Measurements from ENCODE around the gene ZNF79.

ZNF79 gene

DNA sequence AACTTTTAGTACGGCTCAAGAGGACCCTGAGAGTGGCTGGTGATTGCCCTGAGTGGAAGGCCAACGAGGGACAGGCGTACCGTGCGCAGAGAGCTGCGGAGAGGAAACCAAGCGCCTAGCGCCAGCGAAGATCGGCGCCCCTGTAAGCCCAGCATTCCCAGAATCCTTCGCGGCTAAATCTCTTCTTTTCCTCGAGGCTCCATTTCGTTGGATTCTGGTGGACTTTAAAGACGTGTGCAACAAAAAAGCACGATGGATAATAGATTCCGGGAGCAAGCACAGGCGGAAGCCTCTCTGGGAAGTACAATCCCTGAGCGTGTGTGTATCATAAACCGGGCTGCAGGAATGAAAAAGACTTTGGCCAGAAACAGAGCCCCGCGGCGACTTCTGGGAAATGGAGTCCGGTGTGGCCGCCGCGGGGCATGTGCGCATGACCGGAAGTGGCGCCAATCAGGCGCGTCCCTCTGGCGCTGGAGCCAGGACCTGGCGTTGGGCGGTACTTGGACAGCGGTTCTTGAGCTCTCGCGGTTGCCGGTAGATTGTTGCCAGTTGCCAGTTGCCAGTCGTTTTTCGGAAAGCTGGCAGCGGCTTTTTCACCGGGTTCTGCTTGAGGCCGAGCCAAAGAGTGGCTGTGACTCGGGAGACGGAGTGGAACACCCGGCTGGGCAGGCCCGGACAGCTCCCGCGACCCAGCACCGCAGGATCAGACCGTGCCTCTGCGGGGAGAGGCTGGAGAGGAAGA, at the start of gene ZNF79:
Gene ZNF79 (plus strand): TSS at position 449 of the 742 bp plus-strand sequence. CDS start 406 bp downstream, outside the sequence.
- peak; percentile 87 to 92 for DNase-seq

DNA sequence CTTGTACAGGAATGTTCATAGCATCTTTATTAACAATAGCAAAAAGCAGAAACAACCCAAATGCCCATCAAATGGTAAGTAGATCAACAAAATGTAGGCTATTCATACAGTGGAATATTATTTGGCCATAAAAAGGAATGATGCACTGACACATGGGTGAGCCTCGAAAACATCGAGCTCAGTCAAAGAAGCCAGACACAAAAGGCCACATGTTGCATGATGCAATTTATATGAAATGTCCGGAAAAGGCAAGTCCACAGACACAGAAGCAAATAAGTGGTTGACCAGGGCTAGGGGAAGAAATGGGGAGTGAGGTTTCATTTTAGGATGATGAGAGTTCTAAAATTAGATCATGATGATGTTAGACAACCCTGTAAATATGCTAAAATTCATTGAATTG, 43.7 kb upstream of the ZNF79 start:
- DNase-seq = no peak

DNA sequence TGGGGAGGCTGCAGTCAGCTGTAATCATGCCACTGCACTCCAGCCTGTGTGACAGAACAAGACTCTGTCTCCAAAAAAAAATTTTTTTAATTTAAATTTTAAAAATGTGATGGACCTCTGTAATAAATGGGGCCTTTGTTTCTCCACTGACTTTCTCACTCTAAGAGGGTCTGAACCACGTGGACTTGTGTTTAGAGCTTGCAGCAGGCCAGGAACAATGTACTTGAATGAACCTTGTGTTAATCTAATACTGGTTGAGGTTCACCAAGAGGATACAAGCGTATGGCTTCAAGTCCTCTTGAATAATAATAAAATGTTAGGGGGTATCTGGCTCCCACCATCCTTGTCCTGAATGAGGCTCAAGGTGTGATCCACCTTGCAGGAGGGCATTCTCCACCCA, 41.6 kb upstream of the ZNF79 start:
- no peak for DNase-seq

DNA sequence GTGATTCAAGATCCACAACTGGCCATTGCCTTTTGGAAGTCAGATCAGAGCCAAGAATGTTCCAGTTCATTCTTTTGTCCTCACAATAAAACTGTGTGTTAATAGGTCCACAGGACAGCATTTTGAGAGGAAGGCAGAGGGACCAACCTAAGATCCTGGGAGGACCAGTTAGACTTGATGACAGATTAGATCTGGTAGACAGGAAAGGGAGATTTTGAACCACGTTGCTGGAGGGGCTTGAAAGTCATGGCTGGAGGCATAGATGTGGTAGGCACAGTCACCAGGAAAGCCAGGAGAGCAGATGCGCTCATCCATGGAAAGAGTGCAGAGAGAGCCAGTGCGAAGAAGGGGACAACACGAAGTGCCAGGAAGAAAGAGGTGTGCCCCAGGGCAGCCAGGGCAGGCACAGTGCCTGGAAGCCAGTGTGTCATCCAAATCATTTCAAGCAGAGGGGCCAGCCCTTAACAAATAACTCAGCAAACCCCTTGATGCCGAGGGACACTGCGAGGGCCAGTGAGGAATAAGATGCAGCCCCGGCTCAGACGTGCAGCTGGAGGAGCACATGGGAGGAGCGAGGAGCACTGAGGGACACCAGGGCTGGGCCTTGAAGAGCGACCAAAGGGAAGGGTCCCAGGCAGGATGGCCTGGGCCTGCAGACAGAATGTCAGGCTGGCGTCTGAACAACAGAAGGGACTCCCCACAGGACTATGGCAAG, 40.0 kb upstream of the ZNF79 start:
- no peak for DNase-seq

DNA sequence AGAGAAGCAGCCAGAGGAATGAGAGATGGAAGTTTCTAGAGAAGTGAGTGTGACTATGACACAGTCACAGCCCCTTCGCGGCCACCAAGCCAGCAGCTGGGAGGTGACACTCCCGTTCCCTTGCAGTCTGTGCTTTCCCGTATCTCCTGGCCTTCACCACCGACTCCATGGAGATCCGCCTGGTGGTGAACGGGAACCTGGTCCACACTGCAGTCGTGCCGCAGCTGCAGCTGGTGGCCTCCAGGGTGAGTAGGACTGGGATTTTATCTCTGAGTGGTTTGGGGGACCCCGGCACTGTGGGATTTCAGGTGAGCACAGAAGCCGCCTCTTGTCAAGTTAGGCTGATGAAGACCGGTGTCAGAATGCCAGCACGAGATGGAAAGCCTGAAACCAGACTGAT, 39.3 kb upstream of the ZNF79 start:
- DNase-seq = no peak

DNA sequence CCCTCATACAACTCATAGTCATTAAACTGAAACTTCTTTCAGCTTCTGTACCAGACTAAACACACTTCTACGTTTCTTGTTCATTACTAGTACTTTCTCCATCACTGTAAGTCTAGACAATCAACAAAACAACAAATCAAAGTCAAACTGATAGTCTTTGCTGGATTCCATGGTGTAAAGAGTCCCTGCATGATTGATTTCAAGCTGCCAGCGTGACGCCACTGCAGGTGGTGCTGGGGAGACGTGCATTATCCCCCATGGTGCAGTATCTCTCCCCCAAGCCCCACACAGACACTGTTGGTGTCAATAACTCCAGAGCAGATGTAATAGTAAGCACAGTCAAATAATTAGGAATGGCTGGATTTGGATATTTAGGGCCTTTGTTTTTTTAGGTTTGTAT, 37.9 kb upstream of the ZNF79 start:
- DNase-seq = no peak

DNA sequence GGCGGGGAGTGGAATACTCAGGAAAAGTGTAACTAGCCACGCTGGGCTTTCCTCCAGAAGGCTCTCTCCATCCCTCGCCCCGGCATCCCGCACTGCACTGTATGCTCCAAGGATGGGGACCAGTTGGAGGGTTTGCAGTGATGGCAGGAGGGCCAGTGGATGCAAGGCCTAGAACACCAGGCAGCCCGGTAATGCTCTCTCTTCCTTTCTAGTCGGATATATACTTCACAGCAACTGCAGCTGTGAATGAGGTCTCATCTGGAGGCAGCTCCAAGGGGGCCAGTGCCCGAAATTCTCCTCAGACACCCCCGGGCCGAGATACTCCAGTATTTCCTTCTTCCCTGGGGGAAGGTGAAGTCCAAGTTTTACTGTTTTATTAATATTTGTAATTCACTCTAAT, 37.2 kb upstream of the ZNF79 start:
- no peak for DNase-seq

DNA sequence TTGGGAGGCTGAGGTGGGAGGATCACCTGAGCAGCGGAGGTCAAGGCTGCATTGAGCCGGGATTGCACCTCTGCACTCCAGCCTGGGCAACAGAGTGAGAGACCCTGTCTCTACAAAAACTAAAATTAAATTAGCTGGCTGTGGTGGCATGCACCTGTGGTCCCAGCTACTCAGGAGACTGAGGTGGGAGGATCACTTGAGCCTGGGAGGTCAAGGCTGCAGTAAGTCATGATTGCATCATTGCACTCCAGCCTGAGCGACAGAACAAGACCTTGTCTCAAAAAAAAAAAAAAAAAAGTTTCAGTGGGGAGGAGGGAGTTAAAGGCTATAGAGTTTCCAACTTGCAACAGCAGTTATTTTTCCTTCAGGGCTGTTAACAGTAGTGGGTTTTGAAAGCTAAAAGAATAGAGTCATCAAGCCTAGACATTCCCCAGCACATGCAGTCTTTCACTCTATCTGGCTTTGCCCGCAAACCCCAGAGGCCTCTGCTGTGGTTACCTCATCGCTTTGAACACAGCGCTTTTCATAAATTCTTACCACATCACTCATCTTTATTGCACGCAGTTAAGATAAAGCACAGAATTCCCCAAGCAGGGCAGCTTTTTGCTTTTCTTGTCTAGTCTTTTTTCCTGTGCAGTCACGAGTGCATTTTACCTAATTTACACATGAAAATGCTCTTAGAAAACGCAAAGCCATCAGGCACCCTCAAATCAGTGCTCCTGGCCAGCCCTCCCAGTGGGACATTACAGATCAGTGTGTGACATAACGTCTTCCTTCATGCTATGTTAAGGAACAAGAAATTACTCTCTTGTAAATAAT, 35.9 kb upstream of the ZNF79 start:
- peak; percentile 81 to 89 for DNase-seq

DNA sequence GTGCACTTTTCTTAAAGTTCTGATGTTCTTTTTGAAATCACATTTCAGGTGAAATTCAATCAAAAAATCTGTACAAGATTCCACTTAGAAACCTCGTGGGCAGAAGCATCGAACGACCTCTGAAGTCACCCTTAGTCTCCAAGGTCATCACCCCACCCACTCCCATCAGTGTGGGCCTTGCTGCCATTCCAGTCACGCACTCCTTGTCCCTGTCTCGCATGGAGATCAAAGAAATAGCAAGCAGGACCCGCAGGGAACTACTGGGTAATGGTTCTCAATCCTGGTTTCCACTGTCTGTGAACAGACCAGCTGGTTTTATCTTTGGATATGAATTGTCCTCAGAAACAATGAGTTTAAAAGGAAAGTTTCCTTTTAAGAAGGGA, 35.3 kb upstream of the ZNF79 start:
- DNase-seq = no peak

DNA sequence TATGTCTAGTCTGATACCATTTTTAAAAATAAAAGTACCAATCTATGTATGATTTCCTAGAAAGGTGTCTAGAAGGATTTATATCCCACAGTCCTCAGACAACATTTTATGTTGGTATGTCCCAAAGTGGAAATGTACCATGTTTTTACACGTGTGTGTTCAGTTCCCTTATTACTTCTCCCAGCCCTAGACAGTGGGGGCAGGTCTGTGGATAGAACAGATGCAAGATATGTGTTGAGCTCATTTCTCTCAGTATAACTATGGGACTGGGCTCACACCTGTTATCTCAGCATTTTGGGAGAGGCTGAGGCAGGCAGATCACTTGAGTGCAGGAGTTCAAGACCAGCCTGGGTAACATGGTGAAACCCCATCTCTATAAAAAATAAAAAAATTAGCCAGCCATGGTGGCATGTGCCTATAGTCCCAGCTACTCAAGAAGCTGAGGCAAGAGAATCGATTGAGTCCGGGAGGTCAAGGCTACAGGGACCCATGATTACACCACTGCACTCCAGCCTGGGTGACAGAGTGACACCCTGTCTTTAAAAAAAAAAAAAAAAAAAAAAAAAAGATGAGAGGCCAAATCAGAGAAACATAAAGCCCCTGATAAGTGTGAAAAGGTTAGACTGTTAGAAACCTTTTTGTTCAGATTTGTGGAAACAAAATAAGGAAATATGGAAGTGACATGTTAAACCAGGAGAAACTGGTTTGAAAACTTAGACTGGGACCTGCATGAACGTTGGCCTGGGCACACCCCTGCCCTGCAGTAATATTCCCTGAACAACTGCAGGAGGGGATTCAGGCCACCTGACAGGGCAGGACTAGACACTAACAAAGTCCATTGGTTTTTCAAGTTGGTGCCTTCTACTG, 34.6 kb upstream of the ZNF79 start:
- no peak for DNase-seq

DNA sequence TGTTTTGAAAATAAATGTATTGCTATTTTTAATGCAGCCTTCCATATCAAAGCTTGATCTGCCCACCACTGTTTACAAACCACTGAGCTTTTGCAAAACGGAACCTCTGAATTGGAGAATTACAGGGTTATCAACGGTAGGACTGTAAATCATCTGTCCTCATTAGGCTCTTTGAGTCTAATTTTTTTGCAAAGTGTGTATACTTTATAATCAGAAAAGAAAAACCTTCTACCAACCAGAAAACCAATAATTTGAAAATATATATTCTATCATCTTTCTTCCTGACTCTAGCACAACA, 34.0 kb upstream of the ZNF79 start:
- DNase-seq = no peak

DNA sequence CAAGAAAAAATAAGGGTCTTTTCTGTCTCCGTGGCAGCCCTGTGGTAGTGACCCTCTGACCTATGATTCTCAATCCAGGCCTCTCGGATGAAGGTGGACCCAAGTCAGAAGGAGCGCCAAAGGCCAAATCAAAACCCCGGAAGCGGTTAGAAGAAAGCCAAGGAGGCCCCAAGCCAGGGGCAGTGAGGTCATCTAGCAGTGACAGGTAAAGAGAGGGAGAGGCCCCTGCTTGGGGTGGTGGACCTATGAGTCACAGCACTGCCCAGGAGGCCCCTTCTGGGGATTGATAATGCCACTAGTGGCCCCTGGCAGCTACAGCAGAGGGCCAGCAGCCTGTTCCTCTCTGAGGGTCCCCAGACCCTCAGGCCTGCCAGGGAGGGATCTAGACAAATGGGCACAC, 33.6 kb upstream of the ZNF79 start:
- no peak for DNase-seq

DNA sequence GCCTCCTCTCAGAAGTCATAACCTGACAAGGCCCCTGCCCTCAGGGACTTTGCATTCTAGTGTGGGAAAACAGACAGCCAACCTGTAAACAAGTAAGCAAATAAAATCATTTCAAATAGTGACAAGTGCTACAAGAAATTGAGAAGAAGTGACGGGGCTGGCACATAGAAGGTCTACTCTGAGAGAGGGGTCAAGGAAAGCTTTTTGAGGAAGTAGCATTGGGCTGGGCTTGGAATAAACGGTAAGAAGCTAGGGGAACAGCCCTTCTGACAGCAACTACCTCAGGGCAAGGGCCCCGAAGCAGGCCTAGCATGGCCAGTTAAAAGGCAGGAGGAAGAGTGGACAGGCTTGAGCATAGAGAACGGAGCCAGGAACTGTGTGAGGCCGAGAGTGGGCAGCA, 32.0 kb upstream of the ZNF79 start:
- DNase-seq = no peak

DNA sequence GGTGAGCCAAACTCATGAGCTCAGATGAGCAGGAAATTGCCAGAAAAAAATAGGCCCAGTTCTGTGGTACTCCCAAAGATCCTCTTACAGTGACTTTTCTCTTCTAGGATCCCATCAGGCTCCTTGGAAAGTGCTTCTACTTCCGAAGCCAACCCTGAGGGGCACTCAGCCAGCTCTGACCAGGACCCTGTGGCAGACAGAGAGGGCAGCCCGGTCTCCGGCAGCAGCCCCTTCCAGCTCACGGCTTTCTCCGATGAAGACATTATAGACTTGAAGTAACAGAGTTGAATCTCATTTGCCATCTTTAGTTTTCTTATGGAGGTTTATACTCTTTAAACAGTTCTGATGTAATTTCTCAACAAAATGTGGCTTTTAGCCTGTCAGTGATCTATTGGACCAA, 31.2 kb upstream of the ZNF79 start:
- no peak for DNase-seq

DNA sequence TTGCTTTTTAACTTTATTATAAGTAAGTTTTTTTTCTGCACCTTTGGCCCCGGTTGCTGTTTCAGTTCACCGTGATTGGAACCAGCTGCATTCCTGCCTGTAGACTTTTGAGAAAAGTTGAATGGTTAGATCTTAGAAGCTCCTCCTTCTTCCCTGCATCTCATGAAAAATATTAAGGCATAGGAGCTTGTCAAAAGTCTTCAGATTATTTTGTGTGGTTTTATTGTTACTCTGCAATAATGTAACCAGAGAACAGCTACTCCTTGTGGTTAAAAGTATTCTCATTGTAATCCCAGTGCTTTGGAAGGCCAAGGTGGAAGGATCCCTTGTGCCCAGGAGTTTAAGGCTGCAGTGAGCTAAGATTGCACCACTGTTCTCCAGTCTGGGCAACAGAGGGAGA, 30.5 kb upstream of the ZNF79 start:
- no peak for DNase-seq

DNA sequence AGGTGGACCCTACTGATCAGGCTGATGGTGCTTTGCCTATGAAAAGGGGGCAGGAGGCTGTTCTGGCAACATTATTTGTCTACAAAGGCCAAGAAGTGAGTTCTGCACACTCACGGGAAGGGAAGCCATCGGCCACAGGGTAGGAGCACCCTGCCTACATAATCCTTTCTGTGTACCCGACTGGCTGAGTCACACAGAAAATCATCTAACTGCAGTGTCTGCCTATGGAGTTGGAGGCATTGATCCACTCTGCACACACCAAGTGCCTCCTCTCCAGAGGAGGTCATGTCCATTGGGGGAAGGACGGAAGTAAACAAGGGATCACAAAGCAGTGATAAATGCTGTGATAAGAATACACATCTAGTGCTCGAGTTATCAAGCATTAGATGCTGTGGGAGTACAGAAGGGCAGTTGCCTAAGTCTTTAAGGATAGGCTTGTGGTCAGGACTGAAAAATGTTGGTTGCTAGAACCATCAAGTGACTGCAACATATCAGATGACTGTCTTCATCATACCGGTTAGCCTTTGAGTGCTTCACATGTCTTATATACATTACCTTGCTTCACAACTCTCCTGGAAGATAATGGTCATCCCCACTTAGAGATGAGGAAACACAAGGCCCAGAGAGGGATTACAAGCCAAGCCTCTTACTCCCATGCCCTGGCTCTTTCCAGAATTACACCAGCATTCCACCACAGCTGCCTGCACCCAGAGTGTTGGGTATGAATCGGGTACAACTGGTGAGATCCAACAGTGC, 28.5 kb upstream of the ZNF79 start:
- no peak for DNase-seq

DNA sequence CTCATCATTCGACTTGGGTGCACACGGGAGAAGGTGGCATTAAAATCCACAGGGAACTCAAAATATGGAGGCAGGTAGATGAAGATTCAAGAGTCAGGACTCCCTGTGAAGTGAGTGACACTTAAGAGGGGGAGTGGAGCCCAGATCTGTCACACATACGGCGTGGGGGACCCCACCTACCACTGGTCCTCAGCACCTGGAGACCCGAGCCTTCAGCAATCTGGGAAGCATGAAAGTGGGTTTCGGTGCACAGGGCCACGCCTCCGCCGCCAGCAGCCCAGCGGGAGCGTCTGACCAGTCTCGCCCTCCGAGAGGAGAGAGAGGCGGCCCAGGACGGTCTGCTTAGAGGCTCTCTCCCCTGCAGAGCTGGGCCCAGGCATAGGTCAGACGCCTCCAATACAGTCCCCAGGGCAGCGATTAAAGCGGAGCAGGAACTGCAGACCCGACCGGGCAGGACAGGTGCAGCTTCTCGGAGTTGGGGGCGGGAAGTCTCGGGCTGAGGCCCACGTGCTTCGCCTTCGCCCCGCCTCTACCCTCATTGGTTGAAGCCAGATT, 27.9 kb upstream of the ZNF79 start:
- no peak for DNase-seq

DNA sequence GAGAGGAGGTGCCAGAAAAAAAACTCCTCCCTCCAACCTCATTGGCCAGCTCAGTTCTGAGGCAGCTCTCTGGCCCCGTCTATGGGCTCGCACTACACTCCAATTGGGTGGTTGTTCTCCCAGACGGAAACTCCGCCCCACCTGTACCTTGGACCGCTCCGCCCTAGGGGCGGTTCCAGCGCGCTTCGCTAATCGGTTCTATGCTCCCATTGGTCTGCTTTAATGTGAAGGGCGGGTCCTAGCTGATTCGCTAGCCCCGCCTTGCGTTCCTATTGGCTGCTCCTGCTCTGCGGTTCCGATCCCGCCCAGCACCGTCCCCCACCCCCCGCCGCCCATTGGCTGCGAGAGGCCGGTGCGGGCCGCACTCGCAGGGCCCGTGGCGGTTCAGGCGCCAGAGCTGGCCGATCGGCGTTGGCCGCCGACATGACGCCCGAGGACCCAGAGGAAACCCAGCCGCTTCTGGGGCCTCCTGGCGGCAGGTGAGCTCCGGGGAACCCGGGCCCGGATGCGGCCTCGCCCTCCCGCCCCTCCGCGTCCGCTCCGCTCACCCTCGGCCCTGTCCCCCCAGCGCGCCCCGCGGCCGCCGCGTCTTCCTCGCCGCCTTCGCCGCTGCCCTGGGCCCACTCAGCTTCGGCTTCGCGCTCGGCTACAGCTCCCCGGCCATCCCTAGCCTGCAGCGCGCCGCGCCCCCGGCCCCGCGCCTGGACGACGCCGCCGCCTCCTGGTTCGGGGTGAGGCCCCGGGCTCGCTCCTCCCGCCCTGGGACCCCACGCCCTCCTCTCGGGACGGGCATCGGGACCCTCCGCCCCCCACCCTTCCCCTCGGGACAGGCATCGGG, 27.2 kb upstream of the ZNF79 start, which contains the start of gene SLC2A8:
Gene SLC2A8 (plus strand): TSS at position 362 of the 838 bp plus-strand sequence. CDS start 62 bp downstream, at position 424.
- peak; percentile 98 for DNase-seq

DNA sequence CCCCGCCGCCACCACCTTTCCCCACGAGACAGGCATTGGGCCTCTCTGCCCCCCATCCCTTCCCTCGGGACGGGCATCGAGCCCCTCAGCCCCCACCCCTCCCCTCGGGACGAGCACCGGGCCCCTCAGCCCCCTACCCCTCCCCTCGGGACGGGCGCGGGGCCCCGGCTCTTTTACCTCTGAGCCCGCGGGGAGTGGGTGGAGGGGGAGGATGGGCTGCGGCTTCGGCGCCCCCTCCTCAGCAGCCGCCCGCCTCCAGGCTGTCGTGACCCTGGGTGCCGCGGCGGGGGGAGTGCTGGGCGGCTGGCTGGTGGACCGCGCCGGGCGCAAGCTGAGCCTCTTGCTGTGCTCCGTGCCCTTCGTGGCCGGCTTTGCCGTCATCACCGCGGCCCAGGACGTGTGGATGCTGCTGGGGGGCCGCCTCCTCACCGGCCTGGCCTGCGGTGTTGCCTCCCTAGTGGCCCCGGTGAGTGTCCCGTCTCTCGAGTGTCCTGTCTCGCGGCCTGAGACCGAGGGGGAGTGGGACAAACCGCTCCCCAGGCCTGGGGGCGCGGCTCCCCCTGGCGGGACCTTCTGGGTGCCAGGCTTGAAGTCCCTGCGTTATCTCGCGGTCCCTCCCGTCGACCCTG, 26.4 kb upstream of the ZNF79 start:
- peak in 1 of 2 donors; percentile 21 for DNase-seq

DNA sequence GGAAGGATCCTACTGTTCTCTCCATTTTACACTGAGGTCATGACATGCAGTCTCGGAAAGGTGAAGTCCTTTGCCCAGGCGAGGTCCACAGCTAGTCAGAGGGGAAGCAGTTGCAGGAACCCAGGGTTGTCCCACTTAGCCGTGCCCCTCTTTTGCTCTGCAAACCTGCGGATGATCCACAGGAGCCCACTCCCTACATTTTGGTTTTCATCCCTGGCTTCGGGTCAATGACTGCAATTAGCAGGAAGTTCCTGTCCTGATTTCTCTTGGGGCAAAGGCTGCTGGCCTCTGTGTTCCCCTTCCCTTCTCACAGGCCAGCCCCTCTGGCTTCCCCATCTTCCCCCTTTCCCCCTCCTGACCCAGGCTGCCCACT, 25.9 kb upstream of the ZNF79 start:
- no peak for DNase-seq

Measured in CD4-positive, alpha-beta T cell treated with Interferon alpha-2 for 1 hour (primary cell).